GM18517 (cell line): ENCODE data around the gene UNC45B.
"Not testable (repeated sequence)": the region's sequence is repeated elsewhere in the genome, so short reads cannot be mapped to it uniquely, and the experiment has no call there.

Source experiments
- ATAC-seq: cut with Tn5 transposase; IDR thresholded peaks from one replicate; pipeline ENCODE4 v1.9.1; 2021; ENCODE audit warnings: mild to moderate bottlenecking, moderate library complexity; ENCODE audit not compliant: unreplicated experiment

UNC45B gene

DNA sequence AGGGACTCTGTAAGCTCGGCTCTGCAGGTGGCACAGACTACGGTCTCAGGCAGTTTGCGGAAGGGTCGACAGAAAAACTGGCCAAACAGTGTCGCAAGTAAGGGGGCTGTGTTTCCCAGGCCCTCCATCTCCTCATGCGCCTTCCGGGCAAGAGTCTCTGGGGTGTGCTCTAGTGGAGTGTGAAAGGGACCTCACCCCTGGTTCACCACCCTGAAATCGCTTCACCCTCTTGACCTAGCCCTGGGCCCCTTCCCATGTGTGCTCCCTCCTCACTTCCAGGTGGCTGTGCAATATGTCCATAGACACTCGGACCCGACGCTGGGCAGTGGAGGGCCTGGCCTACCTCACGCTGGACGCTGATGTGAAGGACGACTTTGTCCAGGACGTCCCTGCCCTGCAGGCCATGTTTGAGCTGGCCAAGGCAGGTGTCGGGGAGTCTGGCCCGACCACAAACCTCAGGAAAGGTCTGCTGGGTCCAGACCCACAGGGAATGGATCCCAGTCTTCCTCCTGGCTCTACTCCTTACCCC is 22.3 kb downstream of the UNC45B start:
- ATAC-seq = no peak

DNA sequence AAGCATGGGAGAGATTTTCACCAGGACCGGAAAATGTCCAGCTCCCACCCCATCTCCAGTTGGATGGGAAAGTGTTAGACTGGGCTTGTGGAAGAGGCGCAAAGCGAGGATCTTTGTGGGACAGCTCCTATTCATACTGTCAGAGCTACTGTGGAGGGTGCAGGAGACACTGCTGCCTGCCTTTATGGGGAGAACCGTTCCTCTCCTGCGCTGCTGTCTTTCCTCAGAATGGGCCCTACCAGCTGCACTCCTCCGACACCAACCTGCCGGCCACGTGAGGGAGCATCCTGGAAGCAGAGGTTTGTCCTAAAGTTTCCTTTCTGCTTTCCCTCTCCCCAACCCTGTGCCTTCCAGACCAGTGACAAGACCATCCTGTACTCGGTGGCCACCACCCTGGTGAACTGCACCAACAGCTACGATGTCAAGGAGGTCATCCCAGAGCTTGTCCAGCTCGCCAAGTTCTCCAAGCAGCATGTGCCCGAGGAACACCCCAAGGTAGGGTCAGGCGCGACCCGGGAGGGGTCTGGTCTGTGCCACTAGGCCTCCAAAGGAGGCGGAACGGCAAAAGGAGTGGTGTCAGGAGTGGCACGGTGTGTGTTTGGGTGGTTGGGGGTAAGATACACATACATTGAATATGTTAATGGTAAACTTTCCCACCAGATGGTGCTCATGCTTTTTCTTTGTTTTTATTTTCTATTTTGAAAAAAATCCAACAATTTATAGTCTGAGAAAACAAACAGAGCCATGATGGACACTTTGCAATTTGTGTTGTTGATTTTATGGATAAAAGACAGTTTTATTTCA is 23.6 kb downstream of the UNC45B start:
- ATAC-seq = no peak

DNA sequence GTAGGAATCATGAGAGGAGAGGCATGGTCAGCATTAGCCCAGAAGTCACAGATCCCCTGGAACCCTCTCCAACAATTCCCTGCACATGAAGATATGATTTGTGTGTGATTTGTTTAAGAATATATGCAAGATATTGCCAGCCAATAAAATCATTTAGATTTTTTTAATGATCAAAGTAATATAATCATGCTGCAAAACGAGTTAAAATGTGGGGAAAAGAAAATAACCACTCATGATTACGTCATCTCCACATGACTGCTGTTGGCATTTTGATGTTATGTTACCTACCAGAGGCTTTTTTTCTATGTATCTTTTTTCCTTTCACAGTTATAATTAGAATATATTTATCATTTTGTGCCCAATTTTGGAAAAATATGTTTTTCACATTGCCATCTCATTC is 24.2 kb downstream of the UNC45B start:
- no peak for ATAC-seq

DNA sequence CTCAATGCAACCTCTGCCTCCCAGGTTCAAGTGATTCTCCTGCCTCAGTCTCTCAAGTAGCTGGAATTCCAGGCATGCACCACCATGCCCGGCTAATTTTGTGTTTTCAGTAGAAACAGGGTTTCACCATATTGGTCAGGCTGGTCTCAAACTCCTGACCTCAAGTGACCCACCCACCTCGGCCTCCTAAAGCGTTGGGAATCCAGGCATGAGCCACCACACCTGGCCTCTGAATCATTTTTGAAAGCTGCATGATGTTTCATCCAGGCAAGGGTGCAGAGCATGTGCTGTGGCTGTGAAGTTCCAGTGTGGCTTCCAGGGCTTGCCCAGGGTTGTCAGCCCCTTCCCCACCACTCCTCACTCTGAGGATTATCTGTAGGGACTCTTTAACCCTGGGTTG is 24.7 kb downstream of the UNC45B start:
- ATAC-seq = not testable (repeated sequence)

DNA sequence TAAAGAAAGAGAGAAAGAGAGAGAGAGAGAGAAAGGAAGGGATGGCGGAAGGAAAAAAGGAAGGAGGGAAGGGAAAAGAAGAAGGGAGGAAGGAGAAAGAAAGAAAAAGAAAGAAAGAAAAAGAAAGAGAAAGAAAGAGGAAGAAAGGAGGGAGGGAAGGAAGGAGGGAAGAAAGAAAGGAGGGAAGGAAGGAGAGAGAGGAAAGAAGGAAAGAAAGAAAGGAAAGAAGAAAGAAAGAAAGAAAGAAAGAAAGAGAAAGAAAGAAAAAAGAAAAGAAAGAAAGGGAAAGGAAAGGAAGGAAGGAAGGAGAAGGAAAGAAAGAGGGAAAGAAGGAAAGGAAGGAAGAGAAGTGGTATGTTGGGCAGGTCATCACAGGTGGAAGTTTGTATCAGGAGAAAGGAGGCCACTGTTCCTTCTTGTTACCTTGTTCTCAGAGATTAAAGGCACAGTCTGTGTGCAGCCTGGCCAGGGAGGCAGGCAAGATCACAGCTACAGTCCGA is 27.3 kb downstream of the UNC45B start:
- no peak for ATAC-seq

DNA sequence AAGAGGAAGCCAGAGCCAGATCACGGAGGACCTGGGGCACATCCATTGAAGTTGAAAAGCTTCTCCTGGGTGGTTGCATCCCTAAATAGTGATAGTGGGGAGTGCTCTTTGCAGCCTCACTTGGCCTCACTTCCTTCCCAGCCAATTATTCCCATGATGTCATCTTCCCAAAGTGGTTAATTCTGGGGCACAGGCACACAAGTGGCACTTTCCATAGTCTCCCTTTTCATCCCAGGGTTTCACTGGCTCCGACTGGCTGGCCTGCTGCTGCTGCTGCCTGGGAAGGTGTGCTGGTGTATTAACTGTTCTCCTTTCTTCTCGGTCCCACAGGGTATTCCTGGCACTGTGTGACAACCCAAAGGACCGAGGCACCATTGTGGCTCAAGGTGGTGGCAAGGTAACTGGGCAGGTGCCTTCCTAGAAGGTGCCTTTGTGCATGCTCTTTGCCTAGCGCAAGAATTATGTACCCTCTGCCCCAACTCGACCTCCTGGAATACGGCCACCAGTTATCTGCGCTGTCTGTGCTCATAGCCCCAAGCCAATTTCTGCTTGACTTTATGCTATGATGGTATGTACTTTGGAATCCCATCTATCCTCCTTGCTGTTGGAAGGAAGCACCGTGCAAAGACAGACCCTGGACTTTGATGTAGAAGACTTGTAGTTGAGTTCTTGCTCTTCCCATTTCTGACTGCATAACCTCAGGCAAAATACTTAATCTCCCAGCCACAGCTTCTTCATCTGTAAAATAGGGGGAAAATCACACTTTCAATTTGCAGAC is 28.2 kb downstream of the UNC45B start:
- ATAC-seq = no peak

DNA sequence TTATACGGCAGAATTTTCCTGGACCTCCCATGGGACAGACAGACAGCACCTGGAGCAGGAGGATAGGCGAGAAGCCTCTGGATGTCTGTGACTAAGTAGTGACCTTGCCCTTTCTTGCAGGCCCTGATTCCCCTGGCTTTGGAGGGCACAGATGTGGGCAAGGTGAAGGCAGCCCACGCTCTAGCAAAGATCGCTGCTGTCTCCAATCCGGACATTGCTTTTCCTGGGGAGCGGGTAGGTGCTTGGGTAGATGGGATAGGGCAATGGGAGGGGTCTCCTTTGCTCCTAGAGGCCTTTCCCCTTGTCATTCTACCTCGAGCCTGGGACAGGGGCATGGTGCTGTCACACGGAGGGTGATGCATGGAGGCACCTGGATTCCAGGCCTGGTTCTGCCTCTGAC is 29.3 kb downstream of the UNC45B start:
- no peak for ATAC-seq

DNA sequence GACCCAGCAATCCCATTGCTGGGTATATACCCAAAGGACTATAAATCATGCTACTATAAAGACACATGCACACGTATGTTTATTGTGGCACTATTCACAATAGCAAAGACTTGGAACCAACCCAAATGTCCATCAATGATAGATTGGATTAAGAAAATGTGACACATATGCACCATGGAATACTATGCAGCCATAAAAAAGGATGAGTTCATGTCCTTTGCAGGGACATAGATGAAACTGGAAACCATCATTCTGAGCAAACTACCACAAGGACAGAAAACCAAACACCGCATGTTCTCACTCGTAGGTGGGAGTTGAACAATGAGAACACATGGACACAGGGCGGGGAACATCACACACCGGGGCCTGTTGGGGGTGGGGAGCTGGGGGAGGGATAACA is 31.8 kb downstream of the UNC45B start:
- ATAC-seq = not testable (repeated sequence)

DNA sequence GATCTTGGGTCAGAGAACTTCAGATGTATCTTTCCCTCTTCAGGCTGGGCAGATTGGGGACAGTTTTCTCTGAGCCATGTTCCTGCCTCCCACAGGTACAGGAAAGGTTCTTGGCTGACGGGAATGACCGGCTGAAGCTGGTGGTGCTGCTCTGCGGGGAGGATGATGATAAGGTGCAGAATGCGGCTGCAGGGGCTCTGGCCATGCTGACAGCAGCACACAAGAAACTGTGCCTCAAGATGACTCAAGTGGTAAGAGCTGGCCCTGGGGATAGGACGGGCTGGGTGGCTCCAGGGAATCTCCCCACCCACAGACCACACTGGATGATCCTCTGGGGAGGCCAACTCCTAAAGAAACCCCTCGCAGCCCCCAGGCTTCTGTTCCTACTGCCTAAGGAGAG is 35.7 kb downstream of the UNC45B start:
- ATAC-seq = no peak

DNA sequence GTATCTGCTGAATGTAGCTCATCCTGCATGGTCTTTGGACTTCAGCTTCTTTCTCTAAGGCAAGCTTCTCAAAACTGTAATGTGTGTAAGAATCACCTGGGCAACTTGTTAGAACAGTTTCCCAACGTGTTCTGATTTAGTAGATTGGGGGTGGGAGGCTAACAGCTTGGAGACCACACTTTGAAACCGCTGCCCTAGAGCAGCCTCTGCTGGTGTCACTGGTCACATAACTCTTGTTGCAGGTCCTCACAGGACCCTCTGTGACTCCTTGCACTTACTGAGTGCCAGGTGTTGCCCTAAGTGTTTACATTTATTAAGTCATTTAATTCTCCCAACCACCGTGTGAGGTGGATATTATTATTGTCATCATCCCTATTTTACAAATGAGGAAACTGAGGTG is 36.7 kb downstream of the UNC45B start:
- no peak for ATAC-seq

DNA sequence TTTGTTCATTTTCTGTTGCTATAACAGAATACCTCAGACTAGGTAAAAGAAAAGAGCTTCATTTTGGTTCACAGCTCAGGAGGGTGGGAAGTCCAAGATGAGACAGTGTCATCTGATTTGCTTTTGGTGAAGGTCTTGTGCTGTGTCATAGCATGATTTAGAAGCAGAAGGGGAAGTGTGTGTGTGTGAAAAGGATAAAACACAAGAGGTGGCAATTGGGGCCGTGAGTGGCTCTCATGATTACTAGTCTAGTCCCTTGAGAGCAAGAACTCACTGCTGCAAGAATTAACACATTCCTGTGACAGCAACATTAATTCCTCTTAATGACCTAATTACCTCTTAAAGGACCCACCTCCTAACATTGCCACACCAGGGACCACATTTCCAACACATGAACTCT is 38.2 kb downstream of the UNC45B start:
- ATAC-seq = no peak

DNA sequence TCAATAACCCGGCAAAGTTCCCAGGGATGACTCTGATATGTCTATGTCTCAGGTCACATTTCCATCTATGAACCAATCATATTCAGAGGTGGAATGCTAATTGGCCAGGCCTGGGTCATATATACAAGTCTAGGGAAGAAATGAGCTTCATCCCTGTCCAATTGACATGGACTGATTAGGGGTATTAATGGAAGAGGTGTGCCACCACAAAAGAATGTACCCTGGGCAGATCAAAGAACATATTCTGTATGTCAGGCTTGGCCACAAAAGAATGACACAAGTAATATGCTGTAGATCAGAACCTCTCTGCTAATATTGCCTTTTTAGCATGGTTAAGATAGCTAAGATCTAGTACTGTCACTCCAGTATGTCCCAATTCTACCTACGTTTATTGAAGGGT is 39.9 kb downstream of the UNC45B start:
- ATAC-seq = no peak

DNA sequence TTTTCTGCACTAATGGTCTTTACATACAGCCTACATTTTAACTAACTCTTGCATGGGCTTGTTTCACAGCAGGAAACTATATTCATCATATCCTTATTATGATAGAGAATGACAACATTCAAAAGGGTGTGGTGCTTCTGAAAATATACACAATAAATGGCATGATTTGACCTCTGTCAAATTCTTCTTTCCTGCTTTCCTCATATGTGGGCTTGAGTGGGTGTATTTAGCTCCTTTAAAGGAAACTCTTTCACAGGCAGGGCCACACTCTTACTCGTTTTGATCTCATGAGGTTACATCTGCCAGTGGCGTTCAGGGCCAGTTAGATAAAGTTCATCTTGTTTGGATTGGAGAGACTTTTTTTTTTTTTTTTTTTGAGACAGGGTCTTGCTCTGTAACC is 40.5 kb downstream of the UNC45B start:
- no peak for ATAC-seq

DNA sequence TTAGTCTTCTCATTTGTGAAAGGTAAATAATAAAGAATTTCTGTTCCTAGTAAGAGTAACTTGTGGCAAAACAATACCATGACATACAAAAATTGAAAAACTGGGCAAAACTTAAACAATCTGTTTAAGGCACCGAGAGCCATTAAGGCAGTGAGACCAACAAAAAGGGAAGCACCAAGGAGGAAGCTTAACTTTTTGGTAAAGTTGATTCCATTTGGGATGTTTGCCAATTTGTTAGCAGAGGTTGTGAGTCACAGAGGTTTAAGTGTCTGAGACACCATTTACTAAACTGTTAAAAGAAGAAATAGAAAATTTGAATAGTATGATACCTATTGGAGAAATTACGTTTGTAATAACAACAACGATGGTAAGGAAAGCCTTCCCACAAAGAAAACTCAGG is 41.7 kb downstream of the UNC45B start:
- ATAC-seq = no peak

DNA sequence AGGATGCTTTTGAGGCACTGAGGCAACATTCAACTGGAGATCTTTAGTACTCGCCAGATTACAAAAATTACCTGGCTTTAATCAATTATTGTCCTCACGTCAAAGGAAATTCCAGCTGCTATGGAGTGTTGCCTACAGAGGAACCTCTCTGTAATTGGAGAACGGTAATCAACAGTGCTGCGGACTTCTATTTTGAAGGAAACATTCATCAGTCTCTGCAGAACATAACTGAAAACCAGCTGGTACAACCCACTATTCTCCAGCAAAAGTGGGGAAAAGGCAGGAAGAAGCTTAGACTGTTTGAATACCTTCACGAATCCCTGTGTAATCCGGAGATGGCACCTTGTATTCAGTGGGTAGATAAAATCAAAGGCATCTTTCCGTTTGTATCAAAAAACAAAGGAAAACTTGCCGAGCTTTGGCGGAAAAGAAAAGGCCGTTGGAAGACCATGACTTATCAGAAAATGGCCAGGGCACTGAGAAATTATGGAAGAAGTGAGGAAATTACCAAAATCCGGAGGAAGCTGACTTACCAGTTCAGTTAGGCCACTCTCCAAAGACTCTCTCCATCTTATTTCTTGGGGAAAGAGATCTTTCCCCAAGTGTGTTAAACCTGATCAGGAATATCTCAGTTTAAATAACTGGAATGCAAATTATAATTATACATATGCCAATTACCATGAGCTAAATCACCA is 43.5 kb downstream of the UNC45B start:
- ATAC-seq = no peak

DNA sequence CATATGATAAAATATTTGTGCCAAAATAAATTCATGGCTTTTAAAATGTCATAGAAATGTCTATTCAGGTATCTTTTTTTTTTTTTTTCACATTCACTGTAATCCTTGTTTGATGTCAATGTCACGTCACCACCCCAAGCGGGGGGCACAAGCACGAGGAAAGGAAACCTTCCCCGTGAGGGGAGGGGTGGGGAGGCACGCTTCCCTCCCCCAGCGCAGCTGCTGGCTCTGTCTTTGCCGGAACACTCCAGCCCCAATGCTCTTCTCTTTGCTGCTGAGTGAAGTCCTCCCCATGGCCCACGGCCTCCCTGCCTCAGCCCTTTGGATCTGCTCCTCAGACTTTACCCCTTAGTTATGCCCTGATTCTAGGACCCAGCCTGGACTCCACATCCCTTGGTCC is 45.1 kb downstream of the UNC45B start:
- no peak for ATAC-seq

DNA sequence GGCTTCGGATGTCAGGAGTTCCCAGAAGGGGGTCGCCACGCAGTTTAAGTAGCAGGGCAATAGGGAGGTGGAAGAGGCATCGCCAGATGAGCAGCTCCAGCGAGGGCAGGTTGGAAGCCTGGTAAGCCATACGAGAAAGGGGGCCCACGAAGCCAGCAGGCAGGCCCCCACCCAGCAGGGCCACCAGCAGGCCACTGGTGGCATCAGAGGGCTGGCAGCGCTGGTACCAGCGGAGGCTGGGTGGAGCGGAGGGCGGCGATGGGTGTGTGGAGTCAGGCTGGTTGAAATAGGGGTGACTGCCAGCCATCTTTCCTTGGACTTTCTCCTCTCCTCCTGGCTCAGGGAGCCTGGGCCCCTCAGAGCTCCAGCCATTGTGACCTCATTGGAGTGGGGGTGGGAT is 46.4 kb downstream of the UNC45B start, which contains the start of gene SLC35G3:
TSS of gene SLC35G3 (minus strand) at position 393 of the 400 bp plus-strand sequence. CDS start at position 307, 86 bp downstream.
- not testable (repeated sequence) for ATAC-seq

DNA sequence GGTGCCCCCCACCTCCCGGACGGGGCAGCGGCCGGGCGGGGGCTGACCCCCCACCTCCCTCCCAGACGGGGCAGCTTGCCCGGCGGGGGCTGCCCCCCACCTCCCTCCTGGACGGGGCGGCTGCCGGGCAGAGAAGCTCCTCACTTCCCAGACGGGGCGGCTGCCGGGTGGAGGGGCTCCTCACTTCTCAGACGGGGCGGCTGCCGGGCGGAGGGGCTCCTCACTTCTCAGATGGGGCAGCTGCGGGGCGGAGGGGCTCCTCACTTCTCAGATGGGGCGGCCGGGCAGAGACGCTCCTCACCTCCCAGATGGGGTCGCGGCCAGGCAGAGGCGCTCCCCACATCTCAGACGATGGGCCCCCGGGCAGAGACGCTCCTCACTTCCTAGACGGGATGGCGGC is 47.4 kb downstream of the UNC45B start:
- ATAC-seq = not testable (repeated sequence)

DNA sequence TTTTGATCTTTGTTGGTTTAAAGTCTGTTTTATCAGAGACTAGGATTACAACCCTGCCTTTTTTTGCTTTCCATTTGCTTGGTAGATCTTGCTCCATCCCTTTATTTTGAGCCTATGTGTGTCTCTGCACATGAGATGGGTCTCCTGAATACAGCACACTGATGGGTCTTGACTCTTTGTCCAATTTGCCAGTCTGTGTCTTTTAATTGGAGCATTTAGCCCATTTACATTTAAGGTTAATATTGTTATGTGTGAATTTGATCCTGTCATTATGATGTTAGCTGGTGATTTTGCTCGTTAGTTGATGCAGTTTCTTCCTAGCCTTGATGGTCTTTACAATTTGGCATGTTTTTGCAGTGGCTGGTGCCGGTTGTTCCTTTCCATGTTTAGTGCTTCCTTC is 55.0 kb downstream of the UNC45B start:
- not testable (repeated sequence) for ATAC-seq

DNA sequence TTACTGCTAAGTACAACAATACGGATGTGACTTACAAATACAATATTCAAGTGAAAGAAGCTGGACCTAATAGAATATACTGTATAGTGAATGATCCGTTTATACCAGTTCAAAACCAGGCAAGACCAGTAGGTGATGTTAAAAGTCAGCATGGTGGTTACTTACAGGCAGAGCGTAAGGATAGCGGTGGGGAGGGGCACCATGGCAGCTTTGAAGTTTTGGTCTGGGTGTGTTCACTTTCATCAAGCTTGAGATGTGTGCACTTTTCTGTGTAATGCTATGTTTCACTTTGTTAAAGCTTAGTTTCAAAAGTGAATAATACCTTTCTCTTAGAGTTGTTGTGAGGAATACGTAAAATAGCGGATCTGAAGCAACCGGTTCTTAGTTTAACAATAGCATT is 63.1 kb downstream of the UNC45B start:
- ATAC-seq = no peak

DNA sequence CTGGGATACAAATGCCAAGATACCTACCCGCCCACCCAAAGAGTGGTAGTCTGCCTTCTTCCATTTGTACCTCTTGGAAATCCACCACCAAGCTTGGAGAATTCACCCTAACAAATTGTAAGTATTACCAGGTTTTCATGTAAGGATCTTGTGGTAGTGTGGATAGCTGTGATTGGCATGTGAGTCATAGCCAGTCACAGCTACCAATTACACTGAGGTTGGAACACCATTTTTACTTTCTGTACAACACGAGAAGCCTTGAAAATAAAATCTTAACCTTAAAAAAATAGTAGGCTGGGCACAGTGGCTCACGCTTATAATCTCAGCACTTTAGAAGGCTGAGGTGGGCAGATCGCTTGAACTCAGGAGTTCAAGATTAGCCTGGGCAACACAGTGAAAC is 65.1 kb downstream of the UNC45B start:
- no peak for ATAC-seq
